HG02642 (cell line): ENCODE measurements around the gene TIGD2.

Source experiments
- ATAC-seq: cut with Tn5 transposase; IDR thresholded peaks from one replicate; pipeline ENCODE4 v1.9.1; 2021; ENCODE audit warnings: mild to moderate bottlenecking; ENCODE audit not compliant: unreplicated experiment, poor library complexity

The TIGD2 gene

GRCh38 chr4:89110986-89111832 is at the start of gene TIGD2:
TSS of gene TIGD2 (plus strand) at chr4:89111533. CDS start at chr4:89112975, 1,442 bp downstream.
- ATAC-seq, result peak; percentile 92

DNA sequence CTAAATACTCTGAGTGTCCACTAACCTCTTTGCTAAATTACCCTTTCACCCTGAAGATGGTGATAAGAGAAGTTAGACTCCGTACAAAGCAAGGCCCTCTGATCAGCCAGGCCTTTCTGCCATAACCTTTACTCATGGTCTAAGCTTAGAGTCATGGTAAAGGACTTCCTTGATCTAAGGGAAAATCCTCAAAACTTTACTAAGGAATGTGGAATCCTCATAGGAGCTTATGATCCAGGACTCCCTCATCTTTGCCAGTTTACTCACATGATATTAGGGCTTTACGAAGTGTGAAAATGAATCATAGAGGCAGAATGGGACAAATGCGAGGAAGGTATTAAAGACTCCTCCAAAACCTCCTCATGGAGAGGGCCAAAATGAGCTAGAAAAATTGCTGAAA is 46.5 kb upstream of the TIGD2 start:
- no peak for ATAC-seq

DNA sequence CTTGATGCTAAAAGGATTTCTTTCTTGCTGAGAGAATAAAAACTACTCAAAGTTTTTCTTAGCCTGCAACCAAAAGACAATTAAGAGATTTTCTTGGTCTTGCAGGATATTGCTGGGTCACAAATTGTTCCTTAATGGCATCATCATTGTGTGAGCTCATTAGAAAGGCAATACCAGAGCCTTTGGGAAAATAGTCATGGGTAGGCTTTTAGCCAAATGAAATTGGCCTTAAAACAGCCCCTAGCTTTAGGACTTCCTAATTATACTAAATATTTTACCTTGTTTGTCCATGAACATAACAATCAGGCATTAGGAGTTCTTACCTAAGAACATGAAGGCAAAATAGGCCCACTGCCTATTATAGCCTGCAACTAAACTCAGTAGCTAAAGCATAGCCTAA is 43.9 kb upstream of the TIGD2 start:
- no peak for ATAC-seq

DNA sequence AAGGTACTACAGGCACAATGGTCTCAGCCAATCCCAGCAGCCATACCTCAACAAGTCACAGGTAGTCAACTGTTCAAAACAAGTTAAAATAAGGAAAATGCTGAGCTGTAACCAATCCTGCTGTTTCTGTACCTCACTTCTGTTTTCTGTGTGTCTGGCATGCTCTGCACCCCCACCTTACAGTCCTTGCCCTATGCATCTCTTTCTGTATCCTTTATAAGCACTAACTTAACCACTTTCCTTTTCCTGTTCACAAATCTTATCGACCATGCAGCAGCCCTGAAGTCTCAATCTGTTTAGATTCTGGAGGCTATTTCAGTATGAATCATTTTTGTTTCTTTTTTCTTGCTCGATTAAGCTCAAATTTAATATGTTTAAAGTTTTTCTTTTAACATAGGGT is 41.9 kb upstream of the TIGD2 start:
- peak; percentile 75 for ATAC-seq

DNA sequence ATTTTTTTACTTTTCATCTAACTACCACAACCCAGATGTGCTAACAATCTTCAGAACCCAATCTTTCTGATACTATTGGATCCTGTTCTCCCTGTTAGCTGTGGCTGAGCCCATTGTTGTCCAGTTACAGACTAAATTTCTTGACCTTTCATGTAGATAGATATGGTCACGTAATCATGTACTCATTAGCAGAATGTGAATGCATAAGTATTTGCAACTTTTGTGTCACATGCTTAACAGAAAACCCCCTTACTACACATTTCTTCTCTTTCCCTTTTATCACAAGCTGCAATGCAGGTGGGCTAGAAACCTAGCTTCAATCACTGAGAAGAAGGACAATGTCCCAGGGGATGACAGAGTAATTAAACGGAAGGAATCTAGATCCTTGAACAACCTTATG is 41.3 kb upstream of the TIGD2 start:
- no peak for ATAC-seq

- ATAC-seq, result no peak
Observed at GRCh38 chr4:89071311-89071710, 40.0 kb upstream of the TIGD2 start.

- ATAC-seq, result no peak
Observed at GRCh38 chr4:89072921-89073320, 38.4 kb upstream of the TIGD2 start.

DNA sequence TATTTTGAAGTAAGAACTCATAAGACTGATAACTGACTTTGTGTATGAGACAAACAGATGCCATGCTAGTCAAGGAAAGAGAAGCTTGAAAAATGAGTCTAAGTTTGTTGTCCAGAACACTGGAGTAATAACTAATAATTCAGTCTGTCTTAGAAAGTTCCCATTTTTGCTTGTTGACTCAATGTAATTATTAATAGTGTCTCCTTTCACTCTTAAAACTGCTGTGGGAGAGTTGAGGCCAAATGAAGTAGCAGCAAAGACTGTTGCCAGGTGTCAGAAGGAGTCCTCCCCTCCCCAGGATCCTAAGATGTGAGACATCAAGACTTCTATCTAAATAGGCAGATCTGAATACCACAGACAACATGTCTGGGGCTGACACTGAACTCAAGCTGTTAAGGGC is 33.6 kb upstream of the TIGD2 start:
- no peak for ATAC-seq

DNA sequence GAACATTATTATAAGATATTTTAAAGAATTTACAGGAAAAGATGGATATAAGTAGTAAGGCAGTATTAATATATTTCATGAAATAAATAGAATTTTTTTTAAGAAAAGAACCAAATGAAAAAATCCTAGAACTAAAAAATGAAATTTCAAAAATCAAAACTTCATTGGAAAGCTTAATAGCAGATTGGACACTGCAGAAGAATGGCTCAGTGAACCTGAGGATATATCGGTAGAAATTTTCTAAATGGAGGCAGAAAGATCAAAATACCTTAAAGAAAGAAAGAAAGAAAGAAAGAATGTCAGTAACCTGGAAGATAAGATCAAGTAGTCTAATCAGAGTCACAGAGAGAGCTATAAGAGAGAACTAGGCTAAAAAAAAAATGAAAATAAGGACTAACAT is 33.0 kb upstream of the TIGD2 start:
- no peak for ATAC-seq

DNA sequence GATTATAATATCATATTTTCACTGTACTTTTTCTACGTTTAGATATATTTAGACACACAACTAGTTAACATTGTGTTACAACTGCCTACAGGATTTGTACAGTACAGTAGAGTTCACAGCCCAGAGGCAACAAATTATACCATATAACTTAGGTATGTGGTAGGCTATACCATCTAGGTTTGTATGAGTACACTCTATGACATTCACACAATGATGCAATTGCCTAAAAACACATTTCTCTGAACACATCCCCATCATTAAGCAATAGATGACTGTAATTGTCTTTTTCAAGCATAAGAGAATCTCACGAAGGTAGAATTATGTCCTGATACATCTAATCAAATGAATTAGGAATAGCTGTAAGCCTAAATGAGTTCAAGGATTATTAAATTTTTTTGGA is 12.3 kb upstream of the TIGD2 start:
- ATAC-seq, result no peak

- ATAC-seq, result no peak
Observed at GRCh38 chr4:89099471-89099870, 11.9 kb upstream of the TIGD2 start.

- peak; percentile 9 for ATAC-seq
Observed at GRCh38 chr4:89100853-89101252, 10.5 kb upstream of the TIGD2 start.

DNA sequence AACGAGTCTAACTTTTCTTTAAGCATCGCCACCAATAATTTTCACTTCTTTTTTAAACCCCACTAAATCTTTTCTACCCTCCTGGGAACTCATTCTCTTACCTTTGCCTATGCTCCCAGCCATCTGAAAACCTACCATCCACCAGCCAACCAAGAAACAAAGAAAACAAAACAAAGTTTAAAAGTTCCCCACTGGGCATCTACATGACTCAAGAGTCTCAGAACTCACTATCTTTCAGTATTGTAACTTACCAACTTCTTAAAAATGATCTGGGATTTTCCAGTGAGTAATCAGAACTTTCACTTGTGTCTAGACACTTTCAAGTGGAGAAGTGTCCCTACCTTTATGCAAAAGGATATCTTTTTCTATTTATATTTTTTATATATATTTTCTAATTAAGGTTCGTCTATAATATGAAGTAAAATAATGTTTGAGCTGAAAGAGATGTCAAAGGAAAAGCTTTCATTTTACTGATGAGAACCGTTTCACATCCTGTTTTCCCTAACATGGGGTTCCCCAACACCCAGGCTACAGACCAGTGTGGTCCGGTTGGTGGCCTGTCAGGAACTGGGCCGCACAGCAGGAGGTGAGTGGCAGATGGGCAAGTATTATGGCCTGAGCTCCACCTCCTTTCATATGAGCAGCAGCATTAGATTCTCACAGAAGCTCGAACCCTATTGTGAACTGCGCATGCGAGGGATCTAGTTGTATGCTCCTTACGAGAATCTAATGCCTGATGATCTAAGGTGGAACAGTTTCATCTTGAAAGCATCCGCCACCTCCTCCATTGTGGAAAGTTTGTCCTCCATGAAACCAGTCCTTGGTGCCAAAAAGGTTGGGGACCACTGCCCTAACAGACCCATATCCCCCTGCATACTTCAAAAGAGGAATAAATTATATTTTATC is 9.8 kb upstream of the TIGD2 start:
- ATAC-seq, result peak; percentile 92

DNA sequence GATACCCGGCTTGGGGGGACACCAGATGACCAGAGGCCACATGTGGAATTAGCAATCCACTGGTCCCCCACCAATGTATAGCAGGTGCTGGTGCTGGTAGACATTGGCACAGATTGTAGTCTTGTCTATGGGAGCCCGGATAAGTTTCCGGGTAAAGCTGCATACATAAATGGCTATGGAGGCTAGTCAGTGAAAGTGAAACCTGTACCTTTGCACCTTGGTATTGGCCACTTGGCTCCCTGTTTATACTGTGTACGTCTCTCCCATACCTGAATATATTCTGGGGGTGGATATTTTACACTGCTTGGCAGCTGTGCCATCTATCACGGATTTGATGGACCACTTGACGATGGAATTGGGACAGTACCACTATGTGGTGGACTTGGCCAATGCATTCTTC is 5.6 kb upstream of the TIGD2 start:
- no peak for ATAC-seq

DNA sequence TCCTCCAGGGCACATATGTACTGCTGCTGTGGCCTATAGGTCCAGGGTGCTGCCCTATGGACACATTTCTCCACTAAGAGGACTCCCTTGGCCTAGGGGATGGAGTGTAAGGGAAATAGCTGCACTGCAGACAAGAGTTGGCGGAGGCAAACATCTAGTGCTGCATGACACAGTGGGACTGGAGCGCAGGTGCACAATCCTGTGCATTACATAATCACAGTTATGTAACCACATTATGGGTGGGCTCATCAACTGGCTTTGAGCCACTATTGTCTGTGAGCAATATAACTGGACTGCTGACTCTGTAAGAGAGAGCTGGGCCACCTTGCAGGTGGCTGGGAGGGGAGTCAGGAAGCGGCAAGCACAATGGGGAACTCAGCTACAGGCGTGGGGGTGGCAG is 3.2 kb upstream of the TIGD2 start:
- no peak for ATAC-seq

- ATAC-seq, result no peak
Observed at GRCh38 chr4:89109841-89110540, 1.3 kb upstream of the TIGD2 start.

GRCh38 chr4:89110541-89110985 is 770 bp upstream of the TIGD2 start:
- ATAC-seq, result no peak

- no peak for ATAC-seq
Observed at GRCh38 chr4:89111833-89112563, 665 bp downstream of the TIGD2 start.

DNA sequence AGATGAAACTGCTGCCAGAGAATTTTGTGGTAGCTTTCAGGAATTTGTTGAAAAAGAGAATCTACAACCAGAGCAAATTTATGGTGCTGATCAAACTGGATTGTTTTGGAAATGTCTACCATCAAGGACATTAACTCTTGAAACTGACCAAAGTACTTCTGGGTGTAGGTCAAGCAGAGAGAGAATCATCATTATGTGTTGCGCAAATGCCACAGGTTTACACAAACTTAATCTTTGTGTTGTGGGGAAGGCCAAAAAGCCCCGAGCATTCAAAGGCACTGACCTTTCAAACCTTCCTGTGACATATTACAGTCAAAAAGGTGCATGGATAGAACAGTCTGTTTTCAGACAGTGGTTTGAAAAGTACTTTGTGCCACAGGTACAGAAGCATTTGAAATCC is 2.1 kb downstream of the TIGD2 start:
- no peak for ATAC-seq

GRCh38 chr4:89114100-89114499 is 2.8 kb downstream of the TIGD2 start:
- peak; percentile 15 for ATAC-seq
